ENCODE results near the gene DHPS.

GRCh38 chr19:12722566-12723380 is 41.1 kb upstream of the DHPS start:
- no peak for TF ChIP-seq CTCF (IDR thresholded peaks at IDR 0.05)
- no peak for TF ChIP-seq EZH2phosphoT487 (IDR thresholded peaks at IDR 0.05)
